MCF 10A (cell line): Measurements from ENCODE around the gene ZNF683. TPM values are rescaled to one million over a fixed set of nuclear protein-coding genes. Genes with fewer than 3 reads are reported as not detected.
"Not testable (repeated sequence)": the region's sequence is repeated elsewhere in the genome, so short reads cannot be mapped to it uniquely, and the experiment has no call there.

ENCODE experiments used
- BruUV-seq: library from RNA; stranded (reverse); fragments of 400-500 nt; replicated peaks from 2 replicates; lab custom pipeline; 2021; lab: Mats Ljungman, UMichigan
- CTCF ChIA-PET: fragments of 300-600 bp; sonication (Branson Sonifier 250); formaldehyde crosslinking; extraction: SDS; loops from one replicate; lab custom pipeline; 2021; ENCODE audit warnings: antibody characterized with exemption, inconsistent platforms; lab: Yijun Ruan, JAX
- POLR2A ChIA-PET: fragments of 300-600, 350-650 bp; sonication (Branson Sonifier 250); formaldehyde crosslinking; extraction: SDS; loops from one replicate; lab custom pipeline; 2020; ENCODE audit warnings: antibody characterized with exemption, inconsistent platforms; lab: Yijun Ruan, JAX
- DNase-seq: peaks from one replicate; pipeline ENCODE4 v3.0.0-alpha.2; 2018; ENCODE audit not compliant: unreplicated experiment
- H3K27ac Mint-ChIP-seq: one replicate; pipeline ENCODE4 v1.8.0; 2022; ENCODE audit warnings: mild to moderate bottlenecking, low read depth, mixed read lengths; ENCODE audit not compliant: unreplicated experiment
- H3K27me3 Mint-ChIP-seq: one replicate; pipeline ENCODE4 v1.8.0; 2022; ENCODE audit warnings: mixed read lengths; ENCODE audit not compliant: insufficient read depth, unreplicated experiment
- H3K36me3 Mint-ChIP-seq: one replicate; pipeline ENCODE4 v1.8.0; 2022; ENCODE audit warnings: mild to moderate bottlenecking, moderate library complexity, mixed read lengths; ENCODE audit not compliant: insufficient read depth, unreplicated experiment
- H3K4me1 Mint-ChIP-seq: one replicate; pipeline ENCODE4 v1.8.0; 2022; ENCODE audit warnings: mixed read lengths; ENCODE audit not compliant: insufficient read depth, unreplicated experiment
- H3K4me3 Mint-ChIP-seq: one replicate; pipeline ENCODE4 v1.8.0; 2022; ENCODE audit warnings: mild to moderate bottlenecking, moderate library complexity, mixed read lengths; ENCODE audit not compliant: unreplicated experiment
- H3K9me3 Mint-ChIP-seq: one replicate; pipeline ENCODE4 v1.8.0; 2022; ENCODE audit warnings: mixed read lengths; ENCODE audit not compliant: unreplicated experiment
- CTCF ChIP-seq: fragments of 200-600 bp; IDR thresholded peaks from one replicate; pipeline ENCODE4 v1.8.0; 2022; ENCODE audit warnings: antibody characterized with exemption, mild to moderate bottlenecking; ENCODE audit not compliant: unreplicated experiment
- intact Hi-C: fragments of 100-400 bp; cut with micrococcal nuclease; formaldehyde crosslinking; loops from 2 replicates; pipeline ENCODE4 v1.14.1; 2022
- total RNA-seq: library from RNA; stranded (reverse); gene quantifications from 2 replicates; pipeline ENCODE4 v1.2.3, GENCODE V29; 2022

The ZNF683 gene
- total RNA-seq, 1 experiment from 2014 or later, result not detected

DNA sequence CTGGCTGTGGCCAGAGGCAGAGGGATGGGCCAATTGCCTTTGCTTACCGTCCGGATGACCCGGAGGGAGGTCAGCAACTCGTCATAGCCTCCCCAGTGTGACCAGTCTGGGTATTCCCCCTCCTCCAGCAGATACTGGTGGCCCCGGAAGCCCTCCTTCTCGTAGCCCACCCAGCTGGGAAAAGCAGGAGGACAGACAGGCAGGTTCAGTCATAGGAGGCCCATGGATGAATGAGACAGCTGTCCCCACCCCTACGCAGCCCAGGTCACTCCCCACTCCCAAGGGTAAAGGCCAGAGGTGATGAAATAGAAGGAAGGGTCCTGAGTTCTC is 35.4 kb downstream of the ZNF683 start:
- TF ChIP-seq CTCF, result no peak
- H3K36me3 Mint-ChIP-seq, result no peaks in the 10 kb centered on the region
- ChIA-PET CTCF (no interaction called here), POLR2A (interaction anchor here (0.5 to 1.9 kb wide), 6 partner anchors 12 to 96 kb away, joined by 3 to 6 read pairs (median 4); partner anchors contain the start of gene DHDDS)
- peaks cover 6% of the 10 kb centered on the region for H3K4me1 Mint-ChIP-seq
- TSS peak; percentile 74 for BruUV-seq
- no peak overlapping the region for H3K27ac Mint-ChIP-seq
- H3K27me3 Mint-ChIP-seq, result no peaks in the 10 kb centered on the region
- no peaks in the 10 kb centered on the region for H3K9me3 Mint-ChIP-seq
- DNase-seq, result no peak
- intact Hi-C loops, result no loop called here
- H3K4me3 Mint-ChIP-seq, result peak overlapping the region; percentile 81

GRCh38 chr1:26336477-26337205 is 35.9 kb downstream of the ZNF683 start:
- peaks cover 8% of the 10 kb centered on the region for H3K4me1 Mint-ChIP-seq
- peak; percentile 88 for DNase-seq
- CTCF ChIA-PET, result interaction anchor here (0.6 to 1.6 kb wide), 2 partner anchors 15 to 26 kb away, joined by 3 to 5 read pairs; no protein-coding TSS in a partner anchor
- H3K4me3 Mint-ChIP-seq, result peak overlapping the region; percentile 81
- H3K27me3 Mint-ChIP-seq, result no peaks in the 10 kb centered on the region
- H3K36me3 Mint-ChIP-seq, result no peaks in the 10 kb centered on the region
- no peak for TF ChIP-seq CTCF
- H3K27ac Mint-ChIP-seq, result no peak overlapping the region
- BruUV-seq, result no TSS peak
- intact Hi-C loops, result loop anchor here (1.0 kb wide), 1 partner anchor 42 kb away; no protein-coding TSS in a partner anchor
- no peaks in the 10 kb centered on the region for H3K9me3 Mint-ChIP-seq
- POLR2A ChIA-PET, result interaction anchor here (0.5 to 1.9 kb wide), 9 partner anchors 9 to 1908 kb away, joined by 3 to 6 read pairs (median 4); partner anchors contain the start of gene DHDDS

DNA sequence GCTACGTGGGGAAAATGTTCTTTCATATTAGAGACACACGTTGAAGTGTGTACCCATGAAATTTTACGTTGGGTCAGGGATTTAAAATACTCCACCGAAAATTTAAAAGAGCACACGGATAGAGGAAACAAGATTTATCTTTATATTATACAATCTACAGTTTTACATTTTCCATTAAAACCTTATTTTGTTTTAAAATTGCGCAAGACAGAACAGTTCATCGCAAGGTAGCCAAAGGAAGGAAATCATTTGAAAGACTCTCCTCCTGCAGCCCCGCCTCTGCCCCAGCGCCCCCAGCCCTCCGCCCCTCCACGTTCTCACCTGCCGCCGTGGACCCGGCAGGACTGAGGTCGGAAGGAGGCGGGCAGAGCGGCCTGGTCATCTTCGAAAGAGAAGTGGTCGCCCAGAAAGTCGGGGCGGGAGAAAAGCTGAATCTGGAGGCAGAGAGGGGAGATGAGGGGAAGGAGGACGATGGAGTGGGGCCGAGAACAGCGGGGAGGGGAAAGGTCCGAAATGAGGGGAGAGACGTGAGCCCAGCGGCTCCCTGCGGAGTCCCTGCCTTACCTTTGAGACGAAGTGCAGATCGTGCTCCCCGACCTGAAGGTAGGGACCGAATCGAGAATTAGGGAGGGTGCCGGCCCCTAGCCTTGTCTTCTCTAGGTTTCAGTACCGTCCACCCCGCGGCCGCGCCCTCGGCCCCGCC is 36.6 kb downstream of the ZNF683 start:
- CTCF ChIA-PET, result interaction anchor here (0.6 to 1.6 kb wide), 3 partner anchors 14 to 56 kb away, joined by 3 to 5 read pairs (median 3); partner anchors contain the start of gene SH3BGRL3
- TF ChIP-seq CTCF, result no peak
- H3K4me1 Mint-ChIP-seq, result peaks cover 14% of the 10 kb centered on the region
- no peak for DNase-seq
- intact Hi-C loops, result loop anchor here (1.0 kb wide), 1 partner anchor 42 kb away; no protein-coding TSS in a partner anchor
- no peak overlapping the region for H3K27ac Mint-ChIP-seq
- no peaks in the 10 kb centered on the region for H3K36me3 Mint-ChIP-seq
- POLR2A ChIA-PET, result interaction anchor here (0.5 to 1.9 kb wide), 9 partner anchors 10 to 1909 kb away, joined by 3 to 6 read pairs (median 3); partner anchors contain the start of gene DHDDS
- no peaks in the 10 kb centered on the region for H3K27me3 Mint-ChIP-seq
- no peaks in the 10 kb centered on the region for H3K9me3 Mint-ChIP-seq
- H3K4me3 Mint-ChIP-seq, result peak overlapping the region; percentile 81
- BruUV-seq, result TSS peak; percentile 77

- H3K9me3 Mint-ChIP-seq, H3K27me3 Mint-ChIP-seq, H3K4me3 Mint-ChIP-seq, H3K36me3 Mint-ChIP-seq, H3K27ac Mint-ChIP-seq, BruUV-seq, intact Hi-C loops, DNase-seq: not testable (repeated sequence)
- H3K4me1 Mint-ChIP-seq, result peaks cover 14% of the 10 kb centered on the region
- POLR2A ChIA-PET, result interaction anchor here (0.7 kb wide), 1 partner anchor 425 kb away, joined by 4 read pairs; no protein-coding TSS in a partner anchor
- CTCF ChIA-PET, result interaction anchor here (0.6 to 0.8 kb wide), 3 partner anchors 56 to 195 kb away, joined by 3 to 5 read pairs (median 3); no protein-coding TSS in a partner anchor
Measured at GRCh38 chr1:26333312-26333711, 39.2 kb downstream of the ZNF683 start.
